B cell (primary cell): ENCODE data around the gene GALNT7. TPM values are rescaled to one million over a fixed set of nuclear protein-coding genes. Genes with fewer than 3 reads are reported as not detected.

Experiments used
- ATAC-seq: fragments of 200-7000 bp; cut with Tn5 transposase; one replicate; pipeline ENCODE4 v1.10.0; 2021; ENCODE audit warnings: low read depth, mild to moderate bottlenecking, moderate number of reproducible peaks, moderate library complexity
- CTCF ChIA-PET: fragments of 350-600 bp; sonication (Branson Sonifier 250); formaldehyde crosslinking; loops from one replicate; lab custom pipeline; 2021; ENCODE audit warnings: antibody characterized with exemption, inconsistent platforms; lab: Charles Lee
- POLR2A ChIA-PET: fragments of 350-600 bp; sonication (Branson Sonifier 250); formaldehyde crosslinking; loops from one replicate; lab custom pipeline; 2021; ENCODE audit warnings: antibody characterized with exemption; lab: Charles Lee
- DNase-seq: peaks from one replicate; pipeline ENCODE4 v3.0.0; 2013
- H2AFZ ChIP-seq: 2 replicates; pipeline ENCODE4 v1.6.1; 2012; ENCODE audit warnings: mild to moderate bottlenecking, low read depth, low read length; ENCODE audit not compliant: insufficient read depth, poor library complexity, severe bottlenecking
- H3K27ac ChIP-seq, 2 donors: 1 replicate in 1 of 2; 2 replicates in 1 of 2; pipeline ENCODE4 v1.5.1; 2012 to 2013; ENCODE audit warnings: low read length in 2 of 2, mild to moderate bottlenecking in 2 of 2, moderate library complexity in 1 of 2
- H3K27me3 ChIP-seq, 4 experiments: fragments of 200-600 bp in 1 of 4; sonication (generic) in 1 of 4; replicated peaks in 1 of 4; 1 replicate in 2 of 4; 2 replicates in 2 of 4; pipeline versions ENCODE4 v1.6.1 to v1.7.0; 2013 to 2016; ENCODE audit warnings: low read length in 3 of 4, mild to moderate bottlenecking in 2 of 4, mixed read lengths in 1 of 4, moderate library complexity in 1 of 4; ENCODE audit not compliant: insufficient read depth in 4 of 4, control insufficient read depth in 3 of 4; ENCODE audit errors: control extremely low read depth in 1 of 4
- H3K36me3 ChIP-seq, 2 experiments: replicated peaks in 1 of 2; 1 replicate in 1 of 2; 2 replicates in 1 of 2; pipeline versions ENCODE4 v1.6.1 to v1.7.1; 2013; ENCODE audit warnings: low read length in 1 of 2; ENCODE audit not compliant: insufficient read depth in 2 of 2, control insufficient read depth in 1 of 2; ENCODE audit errors: control extremely low read depth in 1 of 2, extremely low read depth in 1 of 2
- H3K4me1 ChIP-seq, 2 donors: fragments of 200-600 bp in 1 of 2; sonication (generic) in 1 of 2; 1 replicate in 1 of 2; 2 replicates in 1 of 2; pipeline versions ENCODE4 v1.5.1 to v1.6.1; 2013 to 2017; ENCODE audit warnings: low read length in 2 of 2; ENCODE audit not compliant: control insufficient read depth in 2 of 2, insufficient read depth in 2 of 2
- H3K4me2 ChIP-seq: replicated peaks from 2 replicates; pipeline ENCODE3; 2012; ENCODE audit warnings: mild to moderate bottlenecking, low read depth, low read length; ENCODE audit not compliant: poor library complexity, severe bottlenecking
- H3K4me3 ChIP-seq, 5 experiments: fragments of 200-600 bp in 1 of 5; sonication (generic) in 1 of 5; 1 replicate in 3 of 5; 2 replicates in 2 of 5; pipeline versions ENCODE4 v1.5.1 to v1.7.0; 2011 to 2016; ENCODE audit warnings: low read length in 4 of 5, mild to moderate bottlenecking in 4 of 5, low read depth in 2 of 5, control low read depth in 1 of 5, moderate library complexity in 1 of 5; ENCODE audit not compliant: insufficient read depth in 1 of 5; ENCODE audit errors: control extremely low read depth in 1 of 5, extremely low read depth in 1 of 5
- H3K79me2 ChIP-seq: fragments of 200-600 bp; sonication (generic); one replicate; pipeline ENCODE4 v1.6.0; 2016; ENCODE audit warnings: low read length; ENCODE audit not compliant: control insufficient read depth, insufficient read depth
- H3K9ac ChIP-seq: fragments of 200-600 bp; sonication (generic); 2 replicates; pipeline ENCODE4 v1.6.1; 2017; ENCODE audit warnings: mild to moderate bottlenecking, low read length, moderate library complexity
- H3K9me3 ChIP-seq, 3 donors: one replicate each; pipeline versions ENCODE4 v1.6.1 to v1.7.1; 2013; ENCODE audit warnings: low read length in 2 of 3; ENCODE audit not compliant: control insufficient read depth in 2 of 3, insufficient read depth in 1 of 3; ENCODE audit errors: control extremely low read depth in 1 of 3
- H4K20me1 ChIP-seq: 2 replicates; pipeline ENCODE4 v1.6.0; 2012; ENCODE audit warnings: mild to moderate bottlenecking, low read length; ENCODE audit not compliant: insufficient read depth, control insufficient read depth, poor library complexity, severe bottlenecking
- H3K27ac Mint-ChIP-seq: one replicate; pipeline ENCODE4 v1.8.0; 2021; ENCODE audit warnings: mixed read lengths
- H3K27me3 Mint-ChIP-seq: one replicate; pipeline ENCODE4 v1.8.0; 2021; ENCODE audit warnings: mixed read lengths
- H3K4me1 Mint-ChIP-seq: one replicate; pipeline ENCODE4 v1.8.0; 2021; ENCODE audit warnings: mixed read lengths
- H3K4me3 Mint-ChIP-seq: one replicate; pipeline ENCODE4 v1.8.0; 2021; ENCODE audit warnings: mixed read lengths
- H3K9me3 Mint-ChIP-seq: one replicate; pipeline ENCODE4 v1.8.0; 2022; ENCODE audit warnings: mixed read lengths; ENCODE audit not compliant: insufficient read depth
- EZH2 ChIP-seq: IDR thresholded peaks from 2 replicates; pipeline ENCODE4 v1.6.1; 2012; ENCODE audit warnings: borderline replicate concordance, low read depth, mild to moderate bottlenecking, moderate library complexity, low read length; ENCODE audit not compliant: insufficient read depth, poor library complexity, severe bottlenecking
- WGBS: methylation state at CpG from one replicate; pipeline ENCODE4 v1.1.5; 2013; ENCODE audit warnings: missing lambda C conversion rate; ENCODE audit not compliant: insufficient coverage; 5-methylcytosine and 5-hydroxymethylcytosine counted together
- intact Hi-C: fragments of 100-400 bp; cut with micrococcal nuclease; formaldehyde crosslinking; loops from one replicate; pipeline ENCODE4 v1.10.0; 2022
- polyA plus RNA-seq: library from polyadenylated mRNA; depleted of rRNA; stranded (reverse); fragments of >200 nt; gene quantifications from 2 replicates; pipeline ENCODE4 v1.2.3, GENCODE V29; 2012
- total RNA-seq, 2 donors: library from RNA; stranded (reverse); fragments of 120-200 nt in 1 of 2; gene quantifications; 1 replicate in 1 of 2; 2 replicates in 1 of 2; pipeline versions ENCODE4 v1.2.3 to v1.2.4, GENCODE V29; 2013 to 2022
- TF ChIP-seq, protein P1 (sequence below): fragments of 200-600 bp; IDR thresholded peaks from one replicate; pipeline ENCODE4 v1.8.0; 2022; ENCODE audit warnings: antibody characterized with exemption, mild to moderate bottlenecking

The GALNT7 gene
- total and polyA plus RNA-seq, 2 donors (not counting 1 experiment from before 2014, with no cell fraction given): 5.8 to 23.7 TPM

DNA sequence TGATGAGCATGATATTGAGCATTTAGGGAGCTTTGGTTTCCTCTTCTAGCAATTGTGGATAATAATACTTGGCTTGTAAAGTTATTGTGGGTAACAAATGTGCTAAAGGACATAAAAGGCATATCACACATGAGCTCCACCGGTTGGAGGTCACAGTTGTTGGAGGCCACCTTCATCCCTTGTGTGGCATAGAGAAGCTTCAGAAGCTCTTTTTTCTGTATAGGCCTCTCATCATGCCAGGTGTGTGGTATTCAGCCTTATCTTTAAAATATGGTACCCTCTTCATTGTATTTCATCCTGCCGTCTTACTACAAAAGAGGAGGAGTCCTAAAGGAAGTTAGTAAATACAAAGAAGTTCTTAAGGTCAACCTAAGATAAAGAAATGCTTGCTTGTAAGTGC lies 99.1 kb downstream of the GALNT7 start:
- Mint-ChIP-seq H3K27ac (no peak overlapping the region), H3K4me3 (no peak overlapping the region), H3K27me3 (no peaks in the 10 kb centered on the region), H3K9me3 (no peaks in the 10 kb centered on the region), H3K4me1 (peaks cover 36% of the 10 kb centered on the region)
- Histone ChIP-seq H3K36me3 (no peaks in the 10 kb centered on the region), H3K9ac (no peak overlapping the region), H3K4me1 (peaks cover 21 to 26% of the 10 kb centered on the region in 2 donors), H3K27ac (no peak overlapping the region), H3K79me2 (peaks cover 25% of the 10 kb centered on the region), H3K27me3 (no peaks in the 10 kb centered on the region), H3K4me3 (no peak overlapping the region), H2AFZ (no peak overlapping the region), H3K4me2 (no peak overlapping the region), H4K20me1 (no peaks in the 10 kb centered on the region), H3K9me3 (peaks cover 0 to 2% (median 0%) of the 10 kb centered on the region in 3 donors)
- DNase-seq: no peak
- TF ChIP-seq, protein P1, sequence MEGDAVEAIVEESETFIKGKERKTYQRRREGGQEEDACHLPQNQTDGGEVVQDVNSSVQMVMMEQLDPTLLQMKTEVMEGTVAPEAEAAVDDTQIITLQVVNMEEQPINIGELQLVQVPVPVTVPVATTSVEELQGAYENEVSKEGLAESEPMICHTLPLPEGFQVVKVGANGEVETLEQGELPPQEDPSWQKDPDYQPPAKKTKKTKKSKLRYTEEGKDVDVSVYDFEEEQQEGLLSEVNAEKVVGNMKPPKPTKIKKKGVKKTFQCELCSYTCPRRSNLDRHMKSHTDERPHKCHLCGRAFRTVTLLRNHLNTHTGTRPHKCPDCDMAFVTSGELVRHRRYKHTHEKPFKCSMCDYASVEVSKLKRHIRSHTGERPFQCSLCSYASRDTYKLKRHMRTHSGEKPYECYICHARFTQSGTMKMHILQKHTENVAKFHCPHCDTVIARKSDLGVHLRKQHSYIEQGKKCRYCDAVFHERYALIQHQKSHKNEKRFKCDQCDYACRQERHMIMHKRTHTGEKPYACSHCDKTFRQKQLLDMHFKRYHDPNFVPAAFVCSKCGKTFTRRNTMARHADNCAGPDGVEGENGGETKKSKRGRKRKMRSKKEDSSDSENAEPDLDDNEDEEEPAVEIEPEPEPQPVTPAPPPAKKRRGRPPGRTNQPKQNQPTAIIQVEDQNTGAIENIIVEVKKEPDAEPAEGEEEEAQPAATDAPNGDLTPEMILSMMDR: no peak
- no peak for TF ChIP-seq EZH2
- WGBS: no CpG with 5 or more reads among the region's 2 CpGs
- ChIA-PET POLR2A (no interaction called here), CTCF (interaction anchor here (0.9 to 1.0 kb wide), 3 partner anchors 10 to 254 kb away, joined by 3 to 4 read pairs (median 4); no protein-coding TSS in a partner anchor)
- no peak for ATAC-seq
- intact Hi-C loops: no loop called here

DNA sequence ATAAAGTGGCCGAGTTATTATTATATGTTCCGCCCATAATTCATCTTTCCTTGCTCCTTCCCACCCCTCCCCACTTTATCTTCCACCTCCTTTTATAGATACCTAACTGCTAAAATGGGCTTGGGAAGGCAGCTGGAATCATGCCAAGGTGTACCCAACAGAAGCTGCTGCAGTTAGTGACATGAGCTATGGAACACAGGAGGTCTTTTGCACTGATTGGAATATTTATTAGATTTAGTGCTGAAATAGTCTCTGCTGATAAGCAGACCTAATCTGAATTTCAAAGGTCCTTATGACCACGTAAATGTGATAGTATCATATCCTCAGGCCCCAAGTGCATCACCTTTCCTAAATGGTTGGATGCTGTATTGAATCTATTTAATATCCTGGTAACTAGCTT lies 100.7 kb downstream of the GALNT7 start:
- no peaks in the 10 kb centered on the region for H3K27me3 Mint-ChIP-seq
- Histone ChIP-seq H3K4me1 (peaks cover 8 to 10% of the 10 kb centered on the region in 2 donors), H3K4me2 (no peak overlapping the region), H2AFZ (no peak overlapping the region), H3K27me3 (no peaks in the 10 kb centered on the region), H3K36me3 (no peaks in the 10 kb centered on the region), H3K27ac (no peak overlapping the region), H3K79me2 (peaks cover 34% of the 10 kb centered on the region), H4K20me1 (no peaks in the 10 kb centered on the region), H3K9me3 (peaks cover 0 to 5% (median 0%) of the 10 kb centered on the region in 3 donors), H3K9ac (no peak overlapping the region), H3K4me3 (no peak overlapping the region)
- no peak overlapping the region for H3K4me3 Mint-ChIP-seq
- H3K9me3 Mint-ChIP-seq: no peaks in the 10 kb centered on the region
- DNase-seq (no peak), ATAC-seq (no peak)
- H3K27ac Mint-ChIP-seq: no peak overlapping the region
- intact Hi-C loops: no loop called here
- H3K4me1 Mint-ChIP-seq: peaks cover 23% of the 10 kb centered on the region
- CTCF ChIA-PET: interaction anchor here (0.9 to 1.3 kb wide), 2 partner anchors 245 to 256 kb away, joined by 3 to 5 read pairs; no protein-coding TSS in a partner anchor
- POLR2A ChIA-PET: no interaction called here
- no CpG with 5 or more reads among the region's 3 CpGs for WGBS
- TF ChIP-seq EZH2: no peak
- TF ChIP-seq, protein P1: no peak
